ENCODE data around the gene IFT25.

DNA sequence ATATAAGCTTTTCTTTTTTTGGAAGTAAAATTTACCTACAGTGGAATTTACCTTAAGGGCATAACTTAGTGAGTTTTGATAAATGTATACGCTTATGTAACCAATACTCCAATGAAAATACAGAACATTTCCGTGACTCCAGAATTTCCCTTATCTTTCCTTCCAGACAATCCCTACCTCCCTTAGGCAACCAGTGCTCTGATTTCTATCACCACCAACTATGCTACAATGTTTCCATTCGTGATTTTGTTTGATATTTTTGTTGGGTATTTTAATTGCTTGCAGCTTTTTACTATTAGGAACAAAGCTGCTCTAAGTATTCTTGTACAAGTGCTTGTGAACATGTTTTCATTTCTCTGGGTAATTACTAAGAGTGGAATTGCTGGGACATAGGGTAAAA lies 14.6 kb downstream of the IFT25 start:
- TF ChIP-seq POLR2AphosphoS5 (IDR thresholded peaks at IDR 0.05; ENCODE audit: low read depth, low read length) (no peak), POLR2A (IDR thresholded peaks at IDR 0.05; ENCODE audit: low read depth, low read length) (no peak)

Measured in GM12892 (cell line).